ENCODE data around the gene ACTR1A.
A peak's percentile ranks its signal among the peaks of the same experiment; 100 is the strongest.

ACTR1A gene

GRCh38 chr10:102514487-102515311 lies 12.2 kb upstream of the ACTR1A start:
- H3K27me3 ChIP-seq (replicated peaks; ENCODE audit: control insufficient read depth, insufficient read depth, low read length) = no peaks in the 10 kb centered on the region
- H3K4me3 ChIP-seq (ENCODE audit: low read length) = no peak overlapping the region
- H3K9ac ChIP-seq (ENCODE audit: low read length) = no peak overlapping the region
- DNase-seq (ENCODE audit: low read depth) = no peak
- H3K36me3 ChIP-seq (ENCODE audit: control insufficient read depth, insufficient read depth, low read length, severe bottlenecking) = peaks cover 29% of the 10 kb centered on the region
- H3K4me1 ChIP-seq (ENCODE audit: control insufficient read depth, insufficient read depth, low read length) = peaks cover 28% of the 10 kb centered on the region
- H3K9me3 ChIP-seq (ENCODE audit: control insufficient read depth, low read length) = no peaks in the 10 kb centered on the region

- Histone ChIP-seq H3K4me1 (ENCODE audit: control insufficient read depth, insufficient read depth, low read length) (peaks cover 27% of the 10 kb centered on the region), H3K36me3 (ENCODE audit: control insufficient read depth, insufficient read depth, low read length, severe bottlenecking) (peaks cover 34% of the 10 kb centered on the region), H3K9me3 (ENCODE audit: control insufficient read depth, low read length) (no peaks in the 10 kb centered on the region), H3K27me3 (replicated peaks; ENCODE audit: control insufficient read depth, insufficient read depth, low read length) (no peaks in the 10 kb centered on the region), H3K4me3 (ENCODE audit: low read length) (no peak overlapping the region), H3K9ac (ENCODE audit: low read length) (no peak overlapping the region)
- DNase-seq (ENCODE audit: low read depth) = no peak
These were observed 9.2 kb upstream of the ACTR1A start for GRCh38 chr10:102511583-102512274.

- Histone ChIP-seq H3K9ac (ENCODE audit: low read length) (no peak overlapping the region), H3K9me3 (ENCODE audit: control insufficient read depth, low read length) (no peaks in the 10 kb centered on the region), H3K4me3 (ENCODE audit: low read length) (no peak overlapping the region), H3K36me3 (ENCODE audit: control insufficient read depth, insufficient read depth, low read length, severe bottlenecking) (peaks cover 34% of the 10 kb centered on the region), H3K4me1 (ENCODE audit: control insufficient read depth, insufficient read depth, low read length) (peaks cover 32% of the 10 kb centered on the region), H3K27me3 (replicated peaks; ENCODE audit: control insufficient read depth, insufficient read depth, low read length) (no peaks in the 10 kb centered on the region)
- peak; percentile 48 for DNase-seq (ENCODE audit: low read depth)
These were observed 6.9 kb upstream of the ACTR1A start for GRCh38 chr10:102509387-102509786.

DNA sequence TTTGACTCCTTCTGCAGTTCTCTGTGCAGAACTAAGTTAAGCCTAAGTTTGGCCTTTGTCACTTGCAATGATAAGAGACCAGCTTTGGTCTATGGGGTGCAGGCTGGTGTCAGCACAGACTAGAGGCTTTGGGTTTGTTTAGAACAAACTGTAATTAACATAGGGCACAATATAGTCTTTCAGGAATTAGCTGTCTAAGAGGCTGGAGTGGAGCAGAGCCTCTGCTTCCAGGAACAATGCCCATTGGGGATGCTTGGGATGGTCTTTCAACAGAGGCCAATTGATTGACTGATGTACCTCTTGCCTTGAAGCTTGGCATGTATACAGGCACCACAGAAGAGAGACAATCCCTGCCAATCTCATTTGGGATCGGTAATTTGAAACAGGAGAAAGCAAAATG lies 6.0 kb upstream of the ACTR1A start:
- no peak overlapping the region for H3K9ac ChIP-seq (ENCODE audit: low read length)
- no peak for DNase-seq (ENCODE audit: low read depth)
- no peak overlapping the region for H3K4me3 ChIP-seq (ENCODE audit: low read length)
- H3K36me3 ChIP-seq (ENCODE audit: control insufficient read depth, insufficient read depth, low read length, severe bottlenecking) = peaks cover 32% of the 10 kb centered on the region
- H3K4me1 ChIP-seq (ENCODE audit: control insufficient read depth, insufficient read depth, low read length) = peaks cover 31% of the 10 kb centered on the region
- no peaks in the 10 kb centered on the region for H3K9me3 ChIP-seq (ENCODE audit: control insufficient read depth, low read length)
- H3K27me3 ChIP-seq (replicated peaks; ENCODE audit: control insufficient read depth, insufficient read depth, low read length) = no peaks in the 10 kb centered on the region

GRCh38 chr10:102507521-102507920 lies 5.0 kb upstream of the ACTR1A start:
- Histone ChIP-seq H3K4me1 (ENCODE audit: control insufficient read depth, insufficient read depth, low read length) (peaks cover 32% of the 10 kb centered on the region), H3K36me3 (ENCODE audit: control insufficient read depth, insufficient read depth, low read length, severe bottlenecking) (peaks cover 23% of the 10 kb centered on the region), H3K27me3 (replicated peaks; ENCODE audit: control insufficient read depth, insufficient read depth, low read length) (no peaks in the 10 kb centered on the region), H3K9me3 (ENCODE audit: control insufficient read depth, low read length) (no peaks in the 10 kb centered on the region), H3K9ac (ENCODE audit: low read length) (no peak overlapping the region), H3K4me3 (ENCODE audit: low read length) (no peak overlapping the region)
- DNase-seq (ENCODE audit: low read depth) = no peak

DNA sequence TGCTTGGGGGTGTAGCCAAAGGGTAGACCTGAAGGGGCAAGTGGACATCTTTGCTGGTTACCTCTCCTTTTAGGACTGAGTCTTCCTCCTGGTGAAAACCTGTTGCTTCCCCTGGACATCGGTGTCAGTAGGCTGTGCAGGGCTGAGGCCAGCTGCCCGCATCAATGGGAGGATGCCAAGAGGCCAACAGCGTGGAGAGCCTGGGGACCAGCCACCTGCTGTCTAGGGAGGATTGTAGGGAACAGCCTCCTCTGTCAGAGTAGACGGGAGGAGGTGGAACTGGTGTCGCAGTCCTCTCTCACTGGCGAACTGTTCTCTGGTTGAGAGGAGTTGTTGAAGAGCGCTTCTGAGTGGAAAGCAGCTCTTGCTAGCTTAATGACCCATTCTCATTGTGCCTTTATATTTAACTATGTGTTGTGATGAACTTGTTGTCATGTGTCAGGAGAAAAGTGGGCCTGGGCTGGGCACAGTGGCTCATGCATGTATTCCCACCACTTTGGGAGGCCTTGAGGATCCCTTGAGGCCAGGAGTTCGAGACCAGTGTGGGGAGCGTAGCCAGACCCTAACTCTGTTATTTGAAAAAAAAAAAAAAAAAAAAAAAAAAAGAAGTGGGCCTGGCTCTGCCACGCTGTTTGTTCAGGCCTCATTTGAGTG lies 3.1 kb upstream of the ACTR1A start:
- Histone ChIP-seq H3K9me3 (ENCODE audit: control insufficient read depth, low read length) (no peaks in the 10 kb centered on the region), H3K9ac (ENCODE audit: low read length) (peak overlapping the region; percentile 95), H3K4me1 (ENCODE audit: control insufficient read depth, insufficient read depth, low read length) (peaks cover 37% of the 10 kb centered on the region), H3K36me3 (ENCODE audit: control insufficient read depth, insufficient read depth, low read length, severe bottlenecking) (peaks cover 8% of the 10 kb centered on the region), H3K27me3 (replicated peaks; ENCODE audit: control insufficient read depth, insufficient read depth, low read length) (no peaks in the 10 kb centered on the region), H3K4me3 (ENCODE audit: low read length) (peak overlapping the region; percentile 97)
- DNase-seq (ENCODE audit: low read depth) = no peak

GRCh38 chr10:102504976-102505300 lies 2.4 kb upstream of the ACTR1A start:
- peak overlapping the region; percentile 95 for H3K9ac ChIP-seq (ENCODE audit: low read length)
- no peaks in the 10 kb centered on the region for H3K27me3 ChIP-seq (replicated peaks; ENCODE audit: control insufficient read depth, insufficient read depth, low read length)
- no peaks in the 10 kb centered on the region for H3K9me3 ChIP-seq (ENCODE audit: control insufficient read depth, low read length)
- peaks cover 39% of the 10 kb centered on the region for H3K4me1 ChIP-seq (ENCODE audit: control insufficient read depth, insufficient read depth, low read length)
- H3K4me3 ChIP-seq (ENCODE audit: low read length) = peak overlapping the region; percentile 97
- DNase-seq (ENCODE audit: low read depth) = no peak
- H3K36me3 ChIP-seq (ENCODE audit: control insufficient read depth, insufficient read depth, low read length, severe bottlenecking) = peaks cover 6% of the 10 kb centered on the region

- H3K36me3 ChIP-seq (ENCODE audit: control insufficient read depth, insufficient read depth, low read length, severe bottlenecking) = peaks cover under 1% of the 10 kb centered on the region
- peak; percentile 59 for DNase-seq (ENCODE audit: low read depth)
- peak overlapping the region; percentile 95 for H3K9ac ChIP-seq (ENCODE audit: low read length)
These were observed 1.9 kb upstream of the ACTR1A start for GRCh38 chr10:102504179-102504975.

GRCh38 chr10:102503264-102504178 lies 1.0 kb upstream of the ACTR1A start, which contains the start of gene SUFU:
Gene SUFU, plus strand, starts transcription at chr10:102503972. Its CDS starts 181 bp downstream, at chr10:102504153.
- DNase-seq (ENCODE audit: low read depth) = peak; percentile 100
- Histone ChIP-seq H3K27me3 (replicated peaks; ENCODE audit: control insufficient read depth, insufficient read depth, low read length) (no peaks in the 10 kb centered on the region), H3K9ac (ENCODE audit: low read length) (peak within 1 kb of the TSS; percentile 98), H3K4me3 (ENCODE audit: low read length) (peak within 1 kb of the TSS; percentile 97), H3K36me3 (ENCODE audit: control insufficient read depth, insufficient read depth, low read length, severe bottlenecking) (no peaks in the 10 kb centered on the region), H3K9me3 (ENCODE audit: control insufficient read depth, low read length) (no peaks in the 10 kb centered on the region), H3K4me1 (ENCODE audit: control insufficient read depth, insufficient read depth, low read length) (peaks cover 45% of the 10 kb centered on the region)

More at GRCh38 chr10:102504179-102504975, 1.9 kb upstream of the ACTR1A start:
- H3K9me3 ChIP-seq (ENCODE audit: control insufficient read depth, low read length) = no peaks in the 10 kb centered on the region
- peak overlapping the region; percentile 97 for H3K4me3 ChIP-seq (ENCODE audit: low read length)
- H3K27me3 ChIP-seq (replicated peaks; ENCODE audit: control insufficient read depth, insufficient read depth, low read length) = no peaks in the 10 kb centered on the region
- H3K4me1 ChIP-seq (ENCODE audit: control insufficient read depth, insufficient read depth, low read length) = peaks cover 39% of the 10 kb centered on the region

GRCh38 chr10:102502029-102502336 lies 529 bp downstream of the ACTR1A start:
- Histone ChIP-seq H3K27me3 (replicated peaks; ENCODE audit: control insufficient read depth, insufficient read depth, low read length) (no peaks in the 10 kb centered on the region), H3K4me1 (ENCODE audit: control insufficient read depth, insufficient read depth, low read length) (peaks cover 44% of the 10 kb centered on the region), H3K4me3 (ENCODE audit: low read length) (peak overlapping the region; percentile 94), H3K9ac (ENCODE audit: low read length) (peak overlapping the region; percentile 98), H3K9me3 (ENCODE audit: control insufficient read depth, low read length) (no peaks in the 10 kb centered on the region), H3K36me3 (ENCODE audit: control insufficient read depth, insufficient read depth, low read length, severe bottlenecking) (no peaks in the 10 kb centered on the region)
- peak; percentile 100 for DNase-seq (ENCODE audit: low read depth)

All from adipocyte (in vitro differentiated cells).